ENCODE results near the gene ELAC2. TPM values are rescaled to one million over a fixed set of nuclear protein-coding genes. Genes with fewer than 3 reads are reported as not detected.

ELAC2 gene
- total and polyA plus RNA-seq, 12 donors = 55.5 to 136 (median 74.1) TPM

DNA sequence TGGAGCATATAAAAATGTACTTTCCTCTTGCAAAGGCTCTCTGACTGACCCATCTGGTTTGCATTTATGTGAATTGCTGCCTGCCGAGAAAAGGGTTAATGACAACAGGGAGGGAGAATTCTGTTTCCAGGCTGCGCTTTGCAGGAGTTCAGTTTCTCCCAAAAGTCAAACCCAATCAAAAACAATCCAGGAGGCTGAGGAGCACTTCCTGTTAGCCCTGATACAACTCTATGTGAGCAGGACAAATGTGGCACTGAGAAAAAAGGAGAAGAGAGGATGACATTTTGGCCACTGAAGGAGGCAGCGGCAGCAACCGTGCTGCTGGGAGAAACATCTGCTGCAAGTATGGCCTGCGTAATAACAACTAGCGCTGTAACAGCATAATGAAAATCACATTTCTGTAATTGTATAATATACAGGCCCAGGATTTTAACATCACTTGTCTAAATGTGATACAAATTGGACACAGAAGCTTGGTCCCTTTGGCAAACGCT is 26.8 kb upstream of the ELAC2 start:
- 64 to 73% (median 66%) methylated on average over 7 of the region's 7 CpGs for WGBS, 4 donors
- intact Hi-C loops (cut with DNase I) = no loop called here
- Histone ChIP-seq H3K27me3 (peaks cover 4% of the 10 kb centered on the region), H3K4me1 (replicated peaks in 1 of 2) (no peaks in the 10 kb centered on the region), H3K36me3 (replicated peaks in 1 of 2) (no peaks in the 10 kb centered on the region), H3K9me3 (replicated peaks in 1 of 3) (no peaks in the 10 kb centered on the region), H3K27ac (no peak overlapping the region), H3K4me3 (no peak overlapping the region)
- TF ChIP-seq CTCF (IDR thresholded peaks at IDR 0.05) (no peak), POLR2A (IDR thresholded peaks at IDR 0.05) (no peak)
- DNase-seq = no peak

GRCh38 chr17:13038931-13039665 is 21.3 kb upstream of the ELAC2 start:
- intact Hi-C loops (cut with DNase I) = no loop called here
- H3K27me3 ChIP-seq = peaks cover 9% of the 10 kb centered on the region
- WGBS, 4 donors = 81 to 91% (median 86%) methylated on average over 4 of the region's 4 CpGs
- no peak overlapping the region for H3K4me3 ChIP-seq
- H3K36me3 ChIP-seq (replicated peaks in 1 of 2) = no peaks in the 10 kb centered on the region
- no peak overlapping the region for H3K27ac ChIP-seq
- no peaks in the 10 kb centered on the region for H3K4me1 ChIP-seq (replicated peaks in 1 of 2)
- DNase-seq = no peak
- H3K9me3 ChIP-seq (replicated peaks in 1 of 3) = no peaks in the 10 kb centered on the region
- TF ChIP-seq POLR2A (IDR thresholded peaks at IDR 0.05) = no peak
- TF ChIP-seq CTCF (IDR thresholded peaks at IDR 0.05) = no peak

- TF ChIP-seq CTCF (IDR thresholded peaks at IDR 0.05) (no peak), POLR2A (IDR thresholded peaks at IDR 0.05) (no peak)
- Histone ChIP-seq H3K4me1 (replicated peaks in 1 of 2) (no peaks in the 10 kb centered on the region), H3K4me3 (no peak overlapping the region), H3K36me3 (replicated peaks in 1 of 2) (no peaks in the 10 kb centered on the region), H3K27me3 (peaks cover 5% of the 10 kb centered on the region), H3K9me3 (replicated peaks in 1 of 3) (no peaks in the 10 kb centered on the region), H3K27ac (no peak overlapping the region)
- no peak for DNase-seq
- intact Hi-C loops (cut with DNase I) = no loop called here
Observed at GRCh38 chr17:13036751-13037150, 18.9 kb upstream of the ELAC2 start.

GRCh38 chr17:13035420-13035819 is 17.6 kb upstream of the ELAC2 start:
- Histone ChIP-seq H3K4me1 (replicated peaks in 1 of 2) (no peaks in the 10 kb centered on the region), H3K27ac (no peak overlapping the region), H3K4me3 (no peak overlapping the region), H3K9me3 (replicated peaks in 1 of 3) (no peaks in the 10 kb centered on the region), H3K36me3 (replicated peaks in 1 of 2) (no peaks in the 10 kb centered on the region), H3K27me3 (peaks cover 5% of the 10 kb centered on the region)
- whole genome bisulfite sequencing, 4 donors = 89 to 96% (median 92%) methylated on average over 1 of the region's 1 CpG
- no peak for TF ChIP-seq CTCF (IDR thresholded peaks at IDR 0.05)
- no peak for TF ChIP-seq POLR2A (IDR thresholded peaks at IDR 0.05)
- no peak for DNase-seq
- intact Hi-C loops (cut with DNase I) = no loop called here
